ENCODE data around the gene PLEKHS1.

Gene PLEKHS1

GRCh38 chr10:113713640-113713982 lies 37.9 kb upstream of the PLEKHS1 start:
- TF ChIP-seq ZFP3 (CRISPR knock-in tag; IDR thresholded peaks at IDR 0.05) (no peak), PPARA (CRISPR knock-in tag; IDR thresholded peaks at IDR 0.05; ENCODE audit: borderline replicate concordance) (no peak), ARNTL (CRISPR knock-in tag; IDR thresholded peaks at IDR 0.05; ENCODE audit: borderline replicate concordance, low read depth) (no peak), ESRRG (CRISPR knock-in tag; IDR thresholded peaks at IDR 0.05) (no peak), BACH2 (CRISPR knock-in tag; IDR thresholded peaks at IDR 0.05; ENCODE audit: borderline replicate concordance) (no peak), ZNF70 (CRISPR knock-in tag; IDR thresholded peaks at IDR 0.05) (no peak), CSDC2 (CRISPR knock-in tag; IDR thresholded peaks at IDR 0.05) (no peak), CSRNP3 (CRISPR knock-in tag; IDR thresholded peaks at IDR 0.05) (no peak), ZNF565 (CRISPR knock-in tag; conservative IDR thresholded peaks at IDR 0.05; ENCODE audit: low read depth) (no peak), TOX (CRISPR knock-in tag; IDR thresholded peaks at IDR 0.05; ENCODE audit: borderline replicate concordance) (no peak), ISL1 (CRISPR knock-in tag; IDR thresholded peaks at IDR 0.05) (no peak), RARB (CRISPR knock-in tag; IDR thresholded peaks at IDR 0.05) (no peak), ZNF8 (CRISPR knock-in tag; IDR thresholded peaks at IDR 0.05) (no peak), ZFP30 (CRISPR knock-in tag; IDR thresholded peaks at IDR 0.05) (no peak), TCF4 (CRISPR knock-in tag; IDR thresholded peaks at IDR 0.05; ENCODE audit: borderline replicate concordance) (no peak)
- ATAC-seq, result no peak

- no peak for ATAC-seq
- TF ChIP-seq OSR1 (CRISPR knock-in tag; IDR thresholded peaks at IDR 0.05) (no peak), TSHZ2 (CRISPR knock-in tag; IDR thresholded peaks at IDR 0.05) (no peak), PPARA (CRISPR knock-in tag; IDR thresholded peaks at IDR 0.05; ENCODE audit: borderline replicate concordance) (no peak), BACH2 (CRISPR knock-in tag; IDR thresholded peaks at IDR 0.05; ENCODE audit: borderline replicate concordance) (no peak), CREB5 (CRISPR knock-in tag; IDR thresholded peaks at IDR 0.05; ENCODE audit: low read depth) (no peak), GLIS3 (CRISPR knock-in tag; IDR thresholded peaks at IDR 0.05) (no peak), ARNTL (CRISPR knock-in tag; IDR thresholded peaks at IDR 0.05; ENCODE audit: borderline replicate concordance, low read depth) (no peak), CSRNP3 (CRISPR knock-in tag; IDR thresholded peaks at IDR 0.05) (no peak), ZNF70 (CRISPR knock-in tag; IDR thresholded peaks at IDR 0.05) (no peak), PATZ1 (CRISPR knock-in tag; IDR thresholded peaks at IDR 0.05; ENCODE audit: borderline replicate concordance) (no peak), SNAI2 (CRISPR knock-in tag; IDR thresholded peaks at IDR 0.05) (no peak), ZFP30 (CRISPR knock-in tag; IDR thresholded peaks at IDR 0.05) (no peak), ZNF8 (CRISPR knock-in tag; IDR thresholded peaks at IDR 0.05) (no peak), CSDC2 (CRISPR knock-in tag; IDR thresholded peaks at IDR 0.05) (no peak), POU6F1 (CRISPR knock-in tag; IDR thresholded peaks at IDR 0.05; ENCODE audit: borderline replicate concordance, low read depth) (no peak), ISL1 (CRISPR knock-in tag; IDR thresholded peaks at IDR 0.05) (no peak)
Observed at GRCh38 chr10:113716109-113716910, 35.2 kb upstream of the PLEKHS1 start.
